ENCODE data around the gene CYB561D2. TPM values are rescaled to one million over a fixed set of nuclear protein-coding genes. Genes with fewer than 3 reads are reported as not detected.

CYB561D2 gene
- total and polyA plus RNA-seq, 2 donors (not counting 3 experiments of a cell fraction or from before 2014, with no cell fraction given), result 13.6 to 46.0 TPM

- intact Hi-C loops (cut with micrococcal nuclease), result no loop called here
- FAIRE-seq, result no peak
Measured at GRCh38 chr3:50354186-50354764, 3.6 kb downstream of the CYB561D2 start.

More at GRCh38 chr3:50354186-50354764, 3.6 kb downstream of the CYB561D2 start:
- Histone ChIP-seq H4K20me1 (replicated peaks; ENCODE audit: control insufficient read depth, extremely low read depth, insufficient read depth, low read length) (peaks cover 6% of the 10 kb centered on the region), H3K9ac (replicated peaks; ENCODE audit: extremely low read depth, insufficient read depth, low read length) (no peak overlapping the region), H3K27ac (ENCODE audit: insufficient read depth, low read depth, low read length) (no peak overlapping the region), H3K36me3 (ENCODE audit: control insufficient read depth in 2 of 2, extremely low read depth in 1 of 2, insufficient read depth in 2 of 2, low read length in 2 of 2) (peaks cover 8 to 28% of the 10 kb centered on the region in 2 experiments), H3K4me2 (ENCODE audit: insufficient read depth, low read length) (no peak overlapping the region), H3K27me3 (ENCODE audit: control insufficient read depth in 2 of 2, insufficient read depth in 2 of 2, low read length in 2 of 2) (no peaks in the 10 kb centered on the region), H2AFZ (ENCODE audit: low read depth, low read length) (no peak overlapping the region), H3K9me3 (replicated peaks; ENCODE audit: control insufficient read depth, insufficient read depth, low read length) (no peaks in the 10 kb centered on the region), H3K4me3 (replicated peaks in 1 of 3; ENCODE audit: insufficient read depth in 1 of 3, low read depth in 1 of 3, low read length in 3 of 3) (no peak overlapping the region), H3K4me1 (ENCODE audit: control insufficient read depth, extremely low read depth, insufficient read depth, low read length) (peaks cover 44% of the 10 kb centered on the region), H3K9me1 (replicated peaks; ENCODE audit: control insufficient read depth, extremely low read depth, insufficient read depth, low read length) (no peaks in the 10 kb centered on the region), H3K79me2 (ENCODE audit: control insufficient read depth, insufficient read depth, low read length) (peaks cover 43% of the 10 kb centered on the region)
- dilution Hi-C loops (cut with MboI; ENCODE audit: extremely low pct_ligation_motif_present, low sequenced_read_pairs), result no loop called here
- BruUV-seq (replicated peaks), result no TSS peak
- TF ChIP-seq EZH2 (IDR thresholded peaks at IDR 0.05; ENCODE audit: borderline replicate concordance, low read depth, low read length, severe bottlenecking) (no peak), MAX (IDR thresholded peaks at IDR 0.05; ENCODE audit: insufficient read depth, insufficient read length) (no peak), CTCF (IDR thresholded peaks at IDR 0.05; ENCODE audit: extremely low read depth in 1 of 2, insufficient read depth in 1 of 2, low read depth in 1 of 2, low read length in 2 of 2) (no peak), POLR2A (IDR thresholded peaks at IDR 0.05; ENCODE audit: low read depth, low read length) (no peak), JUN (IDR thresholded peaks at IDR 0.05; ENCODE audit: borderline replicate concordance, insufficient read depth, insufficient read length, low read depth) (no peak), GATA2 (IDR thresholded peaks at IDR 0.05; ENCODE audit: insufficient read depth, insufficient read length, low read depth, low read length) (no peak), MYC (IDR thresholded peaks at IDR 0.05; ENCODE audit: low read depth, low read length) (no peak), FOS (IDR thresholded peaks at IDR 0.05; ENCODE audit: borderline replicate concordance, insufficient read depth, low read length) (no peak)
- DNase-seq (ENCODE audit: low read depth, low spot score), result no peak
- ChIA-PET CTCF (interaction anchor here (0.6 to 2.5 kb wide), 5 partner anchors 9 to 262 kb away, joined by 3 to 11 read pairs (median 3); no protein-coding TSS in a partner anchor), POLR2A (no interaction called here)
